NCI-H446 treated with DMSO at 0.1 percent for 48 hours (cell line): ENCODE measurements around the gene MPV17.
"Not testable (repeated sequence)": the region's sequence is repeated elsewhere in the genome, so short reads cannot be mapped to it uniquely, and the experiment has no call there.

Source experiments
- DNase-seq: peaks from one replicate; lab custom pipeline; 2025; lab: John Stamatoyannopoulos, UW

The MPV17 gene, protein sequence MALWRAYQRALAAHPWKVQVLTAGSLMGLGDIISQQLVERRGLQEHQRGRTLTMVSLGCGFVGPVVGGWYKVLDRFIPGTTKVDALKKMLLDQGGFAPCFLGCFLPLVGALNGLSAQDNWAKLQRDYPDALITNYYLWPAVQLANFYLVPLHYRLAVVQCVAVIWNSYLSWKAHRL

DNA sequence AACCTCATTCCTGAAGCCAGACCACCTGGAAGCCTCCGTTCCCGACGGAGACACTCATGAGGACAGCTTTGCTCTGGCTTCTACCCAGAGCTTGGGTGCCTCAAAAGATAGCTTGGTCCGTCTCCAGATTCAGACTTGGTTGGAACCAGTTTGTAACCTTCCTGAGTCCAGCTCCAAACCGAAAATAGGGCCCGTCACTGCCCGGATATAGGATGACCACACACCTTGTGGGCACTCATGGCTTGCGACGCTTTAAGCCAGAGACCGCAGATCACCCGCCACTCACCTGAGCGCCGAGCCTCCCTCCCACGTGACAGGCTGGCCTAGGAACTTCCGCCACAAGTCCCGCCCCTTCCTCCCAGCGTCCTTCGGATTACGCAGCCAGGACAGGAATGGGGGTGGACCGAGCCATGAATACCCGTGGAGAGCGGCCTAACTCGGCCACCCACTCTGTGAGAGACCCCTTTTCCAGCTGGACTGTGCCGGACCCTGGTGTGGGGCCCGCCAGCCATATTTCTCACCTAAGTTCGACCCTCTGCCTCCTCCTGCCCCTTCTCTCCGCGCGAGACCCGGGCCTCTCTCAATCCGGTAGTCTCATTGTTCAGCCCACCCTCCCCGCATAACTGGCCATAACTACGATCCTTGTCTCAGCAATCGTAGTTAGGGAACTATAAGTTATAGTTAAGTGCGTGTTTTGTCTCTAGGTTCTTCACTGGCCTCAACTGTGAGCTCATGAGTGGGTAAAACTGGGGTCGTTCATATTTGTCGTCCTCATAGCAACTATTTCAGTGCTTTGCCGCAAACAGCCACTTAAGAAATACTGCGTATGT is at the start of gene MPV17:
MPV17 (minus strand) TSS at position 332 of the 830 bp plus-strand sequence. CDS start 580 bp downstream, outside the sequence.
- DNase-seq = peak; percentile 78

DNA sequence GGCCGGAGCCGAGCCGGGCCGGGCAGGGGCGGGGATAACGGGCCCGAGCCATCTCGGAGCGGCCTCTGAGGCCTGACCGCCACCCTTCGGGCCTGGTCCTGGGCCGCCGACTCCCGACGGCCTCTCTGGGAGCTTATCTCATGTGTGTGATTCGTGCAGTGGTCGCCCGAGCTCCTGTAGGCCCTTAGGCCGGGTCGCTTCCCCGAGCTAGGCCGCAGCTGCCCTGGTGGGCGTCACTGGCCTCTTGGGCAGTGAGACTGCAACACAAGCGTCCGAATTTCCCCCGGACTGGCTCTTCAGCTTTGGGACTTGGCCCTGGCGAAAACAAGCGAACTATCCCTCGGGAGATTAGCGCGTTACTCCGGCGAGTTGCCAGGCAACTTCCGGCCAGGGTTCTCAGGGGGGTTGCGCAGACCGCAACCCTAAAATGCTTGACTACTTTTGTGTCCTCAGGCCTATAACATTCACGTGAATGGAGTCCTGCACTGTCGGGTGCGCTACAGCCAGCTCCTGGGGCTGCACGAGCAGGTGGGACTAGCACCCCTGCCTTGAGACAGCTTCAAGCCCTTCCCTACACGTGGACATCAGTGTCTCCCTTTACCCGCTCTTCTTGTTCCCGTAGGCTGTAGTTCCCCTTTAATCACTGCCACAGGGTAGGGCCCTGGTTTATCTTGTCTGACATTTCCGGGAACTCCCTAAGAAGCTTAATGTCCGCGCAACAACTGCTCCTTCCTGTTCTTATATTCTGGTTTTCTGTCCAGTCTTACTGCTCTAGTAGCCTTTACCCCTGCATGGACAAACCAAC is 48.1 kb upstream of the MPV17 start:
- no peak for DNase-seq

DNA sequence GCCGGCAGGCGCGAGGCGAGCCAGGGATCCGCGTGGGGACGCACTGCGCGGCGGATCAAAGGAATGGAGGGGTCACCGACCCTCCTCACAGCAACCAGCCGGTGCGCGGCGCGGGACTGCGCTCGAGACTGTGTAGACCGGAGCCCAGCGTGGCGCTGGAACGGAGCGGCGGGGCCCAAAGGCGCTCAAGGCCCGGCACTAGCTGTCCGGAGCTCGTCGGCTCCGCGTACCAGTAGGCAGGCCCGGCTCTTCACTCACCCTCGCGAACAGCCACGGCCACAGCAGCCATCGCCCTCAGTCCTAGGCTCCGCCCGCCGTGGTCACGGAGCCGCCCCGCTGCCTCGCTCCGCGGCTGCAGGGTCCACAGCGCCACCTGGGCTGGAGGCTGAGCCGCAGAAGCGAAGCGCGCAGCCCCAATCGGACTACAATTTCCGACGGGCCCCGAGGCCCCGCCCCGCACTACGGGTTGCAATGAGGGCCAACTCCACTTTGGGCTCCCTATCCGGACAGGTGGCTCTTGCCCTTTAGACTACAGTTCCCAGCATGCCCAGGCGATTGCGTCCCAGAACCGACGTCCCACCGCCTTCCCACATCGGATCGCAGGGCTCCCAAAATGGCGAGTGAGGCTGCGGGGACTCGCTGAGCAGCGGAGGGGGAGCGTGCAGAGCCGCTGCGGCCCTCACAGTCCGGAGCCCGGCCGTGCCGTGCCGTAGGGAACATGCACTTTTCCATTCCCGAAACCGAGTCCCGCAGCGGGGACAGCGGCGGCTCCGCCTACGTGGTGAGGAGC is 47.3 kb upstream of the MPV17 start, which contains the start of the genes EIF2B4 and SNX17:
EIF2B4 (minus strand) TSS at position 313 of the 790 bp plus-strand sequence; CDS start at position 289, 24 bp downstream.
SNX17 (plus strand) TSS at position 591 of the 790 bp plus-strand sequence; CDS start at position 719, 128 bp downstream.
- DNase-seq = peak; percentile 98

DNA sequence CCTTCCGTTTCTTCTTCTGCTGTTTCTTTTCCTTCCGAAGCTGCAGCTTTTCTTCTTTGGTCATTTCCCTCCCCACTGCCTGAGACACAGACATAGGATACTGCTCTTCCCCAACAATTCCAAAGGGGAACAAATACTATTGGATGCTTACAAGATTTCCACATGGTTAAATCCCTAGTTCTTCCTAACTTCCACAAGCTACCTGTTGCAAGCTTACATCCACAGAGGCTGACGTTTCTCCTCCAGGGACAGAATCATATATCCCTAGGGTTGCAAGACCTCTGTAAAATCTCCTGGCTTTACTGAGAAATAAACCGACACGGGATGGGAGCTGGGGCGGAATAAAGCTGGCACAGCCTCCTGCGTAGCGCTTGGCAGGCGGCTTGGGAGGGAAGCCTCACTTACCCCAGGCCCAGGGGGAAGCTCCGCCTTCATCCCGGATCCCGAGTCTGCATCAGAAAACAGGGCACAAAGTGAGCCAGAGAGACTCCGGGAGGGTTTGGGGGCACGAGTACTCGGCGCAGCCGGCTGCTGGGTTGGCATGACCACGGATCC is 46.7 kb upstream of the MPV17 start:
- DNase-seq = peak; percentile 28

DNA sequence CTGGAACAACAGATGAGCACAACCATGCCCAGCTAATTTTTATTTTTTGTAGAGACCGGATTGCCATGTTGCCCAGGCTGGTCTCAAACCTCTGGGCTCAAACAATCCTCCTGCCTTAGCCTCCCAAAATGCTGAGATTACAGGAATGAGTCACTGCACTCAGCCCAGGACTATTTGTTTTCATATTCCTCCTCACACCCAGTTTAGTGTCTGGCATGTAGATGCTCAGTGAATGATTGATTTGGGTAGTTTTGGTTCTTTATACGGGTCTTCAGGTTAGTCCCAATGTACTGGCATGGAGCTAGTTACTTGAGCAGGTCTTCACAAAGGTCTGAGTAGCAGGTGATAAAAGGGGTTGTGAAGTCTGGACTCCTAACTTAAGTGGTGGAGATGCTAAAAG is 41.0 kb upstream of the MPV17 start:
- DNase-seq = no peak

DNA sequence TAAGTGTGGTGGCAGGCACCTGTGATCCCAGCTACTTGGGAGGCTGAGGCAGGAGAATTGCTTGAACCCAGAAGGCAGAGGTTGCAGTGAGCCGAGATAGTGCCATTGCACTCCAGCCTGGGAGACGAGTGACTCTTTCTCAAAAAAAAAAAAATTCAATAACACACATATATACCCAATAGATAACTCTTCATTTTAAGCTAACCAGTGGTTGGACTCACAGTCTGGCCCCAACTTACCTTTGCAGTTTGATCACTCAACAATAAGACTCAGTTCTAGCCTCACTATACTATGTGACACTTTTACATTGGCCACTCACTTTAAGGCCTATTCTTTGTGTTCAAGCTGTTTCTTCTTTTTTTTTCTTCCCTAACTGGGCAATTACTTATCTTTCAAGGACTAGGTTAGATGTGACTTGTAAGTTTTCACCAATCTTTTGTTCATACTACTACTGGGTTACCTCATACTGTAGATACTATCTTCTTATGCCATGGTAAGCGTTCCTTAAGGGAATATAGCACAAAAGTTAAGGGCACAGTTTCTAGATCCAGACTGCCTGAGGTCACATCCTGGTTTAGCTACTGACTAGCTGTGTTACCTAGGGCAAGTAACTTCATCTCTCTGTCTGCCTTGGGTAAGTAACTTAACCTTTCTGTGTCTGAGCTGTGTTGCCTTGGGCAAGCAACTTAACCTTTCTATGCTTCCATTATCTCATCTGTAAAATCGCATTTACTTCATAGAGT is 40.0 kb upstream of the MPV17 start:
- no peak for DNase-seq

DNA sequence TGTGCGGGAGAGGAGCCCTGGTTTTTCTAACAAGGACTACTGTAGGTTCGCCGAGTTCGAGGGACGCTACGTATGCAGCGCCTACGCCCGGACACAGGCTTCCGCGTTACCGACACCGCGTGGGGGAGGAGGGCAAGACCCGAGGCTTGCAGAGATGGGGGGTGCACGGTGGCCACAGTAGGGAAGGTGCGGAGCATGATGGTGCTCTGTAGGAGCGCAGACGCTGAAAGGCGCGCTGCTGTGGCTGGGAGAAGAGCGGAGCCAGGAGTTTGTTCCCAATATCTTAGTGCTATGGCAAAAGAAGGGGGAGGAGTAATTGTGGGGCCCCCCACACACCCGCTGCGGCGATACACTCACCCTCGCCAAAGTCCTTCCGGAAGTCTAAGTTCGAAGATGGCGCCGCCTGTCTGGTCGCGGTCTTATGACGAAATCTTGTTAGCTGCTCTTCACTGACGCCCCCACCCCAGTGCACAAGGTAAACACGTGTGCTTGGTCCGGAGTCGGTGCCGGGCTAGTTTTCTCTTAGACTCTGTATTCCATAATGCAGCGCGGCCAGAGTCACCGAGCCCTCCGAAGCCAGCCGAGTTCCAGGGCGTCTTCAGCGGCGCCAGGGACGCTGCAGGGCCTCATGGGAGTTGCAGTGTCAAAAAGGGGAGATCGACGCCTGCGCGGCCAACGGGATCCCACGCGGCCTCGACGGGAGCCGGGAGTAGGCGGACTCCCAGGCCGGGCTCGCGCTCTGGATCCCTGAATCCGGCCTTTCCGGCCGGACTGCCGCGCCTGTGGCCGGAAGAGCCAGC is 33.7 kb upstream of the MPV17 start, which contains the start of gene GTF3C2:
GTF3C2 (minus strand) TSS at position 383 of the 800 bp plus-strand sequence. CDS start 13,210 bp downstream, outside the sequence.
- DNase-seq = peak; percentile 96

DNA sequence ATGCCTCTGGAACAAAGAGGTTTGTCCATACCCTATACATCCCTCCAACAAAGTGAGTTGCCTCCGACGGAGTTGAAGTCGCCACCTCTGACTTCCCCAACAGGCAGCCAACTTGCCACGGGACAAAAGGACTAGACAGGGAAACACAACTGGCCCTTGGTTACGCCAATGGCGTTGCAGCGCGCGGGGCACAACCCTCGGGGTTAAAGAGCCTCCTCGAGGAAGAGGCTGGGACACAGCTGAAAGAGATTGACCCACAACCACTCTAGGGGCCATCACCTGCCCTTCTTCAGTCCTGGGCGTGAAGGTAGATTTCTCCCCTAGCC is 33.1 kb upstream of the MPV17 start:
- no peak for DNase-seq

DNA sequence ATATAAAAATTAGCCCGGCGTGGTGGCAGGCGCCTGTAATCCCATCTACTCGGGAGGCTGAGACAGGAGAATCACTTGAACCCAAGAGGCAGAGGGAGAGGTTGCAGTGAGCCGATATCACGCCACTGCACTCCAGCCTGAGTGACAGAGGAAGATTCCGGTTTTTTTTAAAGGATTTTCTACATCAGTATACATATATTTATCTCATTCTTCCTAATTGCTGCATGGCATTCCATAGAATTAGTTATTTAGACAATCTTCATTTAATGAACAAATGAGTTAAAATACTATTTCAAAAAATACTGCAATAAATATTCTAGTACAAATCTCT is 31.7 kb upstream of the MPV17 start:
- DNase-seq = no peak

DNA sequence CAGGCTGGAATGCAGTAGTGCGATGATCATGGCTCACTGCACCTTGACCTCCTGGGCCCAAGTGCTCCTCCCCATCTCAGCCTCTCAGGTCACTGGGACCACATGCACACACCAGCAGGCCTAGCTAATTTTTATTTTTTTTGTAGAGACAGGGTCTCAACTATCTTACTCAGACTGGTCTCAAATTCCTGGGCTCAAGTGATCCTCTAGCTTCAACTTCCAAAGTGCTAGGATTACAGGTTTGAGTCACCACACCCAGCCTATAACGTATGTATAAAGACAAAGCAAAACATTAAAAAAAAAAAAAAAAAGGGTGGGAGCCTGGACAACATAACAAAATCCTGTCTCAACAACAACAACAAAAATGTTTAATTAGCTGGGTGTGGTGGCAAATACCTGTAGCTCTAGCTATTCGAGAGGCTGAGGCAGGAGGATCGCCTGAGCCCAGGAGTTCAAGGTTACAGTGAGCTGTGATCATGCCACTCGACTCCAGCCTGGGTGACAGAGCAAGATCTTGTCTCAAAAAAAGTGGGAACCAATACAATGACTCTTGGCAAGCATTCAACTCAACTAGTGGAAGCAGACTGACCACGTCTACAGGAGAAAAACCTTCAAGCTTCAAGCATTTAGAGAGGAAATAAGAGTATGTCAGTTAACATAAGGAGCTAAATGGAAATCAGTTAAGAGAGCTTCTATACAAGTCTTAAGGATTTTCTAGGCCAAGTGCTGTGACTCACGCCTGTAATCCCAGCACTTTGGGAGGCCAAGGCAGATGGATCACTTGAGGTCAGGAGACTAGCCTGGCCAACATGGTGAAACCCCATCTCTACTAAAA is 31.1 kb upstream of the MPV17 start:
- no peak for DNase-seq

DNA sequence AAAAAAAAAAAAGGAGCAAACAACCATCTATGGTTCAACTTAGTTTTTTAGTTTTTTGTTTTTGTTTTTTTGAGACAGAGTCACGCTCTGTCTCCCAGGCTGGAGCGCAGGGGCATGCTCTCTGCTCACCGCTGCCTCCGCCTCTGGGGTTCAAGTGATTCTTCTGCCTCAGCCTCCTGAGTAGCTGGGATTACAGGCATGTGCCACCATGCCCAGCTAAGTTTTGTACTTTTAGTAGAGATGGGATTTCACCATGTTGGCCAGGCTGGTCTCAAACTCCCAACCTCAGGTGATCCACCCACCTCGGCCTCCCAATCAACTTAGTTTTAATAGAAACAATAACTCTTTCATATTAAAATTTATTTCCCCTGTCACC is 30.5 kb upstream of the MPV17 start:
- DNase-seq = not testable (repeated sequence)

DNA sequence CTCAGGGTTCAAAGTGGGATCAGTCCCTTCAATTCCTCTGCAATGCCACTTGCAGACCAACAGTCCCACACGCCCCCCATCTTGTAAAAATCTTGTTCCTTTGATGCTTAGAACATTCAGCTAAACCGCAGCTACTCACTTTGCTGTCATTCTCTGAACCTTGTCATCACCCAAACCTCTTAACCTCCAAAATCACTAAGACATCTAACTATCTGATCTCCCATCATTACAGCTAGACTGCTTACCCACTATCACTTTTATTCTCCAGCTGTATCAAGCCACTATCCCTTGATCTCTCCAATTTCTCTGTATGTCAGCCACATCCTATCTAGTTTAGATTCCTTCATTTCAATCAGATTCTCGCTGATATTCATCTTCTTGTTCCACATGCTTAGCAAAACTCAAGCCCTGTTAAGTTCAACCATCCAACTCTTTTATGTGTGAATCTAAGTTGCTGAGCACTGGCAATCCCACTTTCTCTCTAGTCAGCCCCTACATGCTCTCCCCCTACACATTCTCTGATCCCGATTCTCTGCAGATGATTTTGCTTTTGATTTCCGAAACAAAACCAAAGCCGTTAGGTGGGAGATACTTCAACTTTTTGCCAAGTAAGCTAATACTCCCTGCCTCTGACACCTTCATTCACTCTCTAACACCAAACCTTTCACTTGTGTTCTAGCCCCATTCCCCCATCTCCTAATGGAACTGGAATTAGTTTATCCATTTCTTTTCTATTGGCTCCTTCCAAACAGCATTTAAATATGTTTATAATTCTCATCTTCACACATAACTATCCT is 29.1 kb upstream of the MPV17 start:
- DNase-seq = no peak

DNA sequence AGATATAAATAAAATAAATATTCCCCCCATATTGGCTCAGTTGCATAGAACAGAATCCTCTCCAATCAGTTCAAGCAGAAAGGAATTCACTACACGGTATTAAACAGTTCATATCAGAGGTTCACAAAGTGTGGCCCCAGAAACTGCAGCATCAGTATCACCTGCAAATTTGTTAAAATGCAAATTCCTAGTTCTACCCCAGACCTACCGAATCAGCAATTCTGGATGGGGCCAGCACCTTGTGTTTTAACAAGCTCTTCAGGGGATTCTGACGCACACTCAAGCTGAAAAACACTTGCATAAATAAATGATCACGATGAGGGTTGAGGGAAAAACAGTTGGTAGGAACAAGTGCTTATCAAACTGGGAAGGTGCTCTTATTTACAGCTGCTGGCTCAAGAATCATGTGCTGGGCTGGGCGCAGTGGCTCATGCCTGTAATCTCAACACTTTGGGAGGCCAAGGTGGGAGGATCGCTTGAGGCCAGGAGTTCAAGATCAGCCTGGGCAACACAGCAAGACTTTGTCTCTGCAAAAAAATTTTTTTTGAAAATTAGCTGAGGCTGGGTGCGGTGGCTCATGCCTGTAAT is 27.3 kb upstream of the MPV17 start:
- no peak for DNase-seq

DNA sequence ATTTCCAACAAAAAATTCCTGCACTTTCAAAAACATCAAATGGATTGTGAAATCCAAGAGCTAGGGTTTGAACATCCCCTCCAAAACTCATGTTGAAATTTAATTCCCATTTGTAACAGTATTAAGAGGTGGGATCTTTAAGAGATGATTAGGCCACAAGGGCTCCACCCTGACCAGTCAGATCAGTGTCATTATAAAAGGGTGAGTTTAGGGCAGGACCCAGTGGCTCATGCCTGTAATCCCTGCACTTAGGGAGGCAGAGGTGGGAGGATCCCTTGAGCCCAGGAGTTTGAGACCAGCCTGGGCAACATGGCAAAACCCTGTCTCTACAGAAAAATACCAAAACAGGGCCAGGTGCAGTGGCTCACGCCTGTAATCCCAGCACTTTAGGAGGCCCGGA is 24.7 kb upstream of the MPV17 start:
- DNase-seq = no peak

DNA sequence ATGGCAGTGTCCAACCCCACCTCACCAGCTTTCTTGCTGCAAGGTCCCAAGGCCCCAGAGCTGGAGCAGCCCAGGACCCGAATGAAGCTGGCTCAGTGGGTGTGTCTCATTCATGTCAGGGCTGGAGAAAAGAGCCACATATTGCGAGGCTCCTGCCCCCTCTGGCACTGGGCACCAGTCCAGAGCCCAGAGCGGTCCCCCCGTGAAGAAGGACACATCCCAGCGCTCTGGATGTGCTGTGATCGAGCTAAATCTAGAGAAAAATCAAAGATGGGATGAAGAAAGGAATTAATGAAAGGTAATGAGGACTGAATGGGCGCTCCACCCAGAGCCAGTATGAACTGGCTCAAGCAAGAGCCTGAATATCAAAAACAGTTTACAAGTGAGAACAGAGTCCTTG is 13.3 kb upstream of the MPV17 start:
- DNase-seq = no peak

DNA sequence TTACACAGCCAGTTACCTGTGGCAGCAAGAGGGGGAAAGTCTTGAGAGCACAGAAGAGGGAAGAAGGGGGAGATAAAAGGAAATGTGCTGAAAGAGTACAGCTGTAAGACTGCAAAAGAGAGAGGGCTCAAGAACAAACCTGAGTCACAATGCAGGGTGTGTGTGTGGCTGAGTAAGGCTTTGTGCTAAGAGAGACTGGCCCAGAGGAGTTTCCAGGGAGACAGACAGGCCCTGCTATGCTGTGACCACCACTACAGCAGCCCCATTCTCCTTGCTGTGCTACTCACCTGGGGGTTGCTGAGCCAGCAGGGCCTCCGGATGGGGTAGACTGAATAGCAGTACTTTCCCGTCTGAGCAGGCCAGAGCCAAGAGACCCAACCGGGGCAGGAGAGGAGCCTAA is 12.4 kb upstream of the MPV17 start:
- DNase-seq = no peak

DNA sequence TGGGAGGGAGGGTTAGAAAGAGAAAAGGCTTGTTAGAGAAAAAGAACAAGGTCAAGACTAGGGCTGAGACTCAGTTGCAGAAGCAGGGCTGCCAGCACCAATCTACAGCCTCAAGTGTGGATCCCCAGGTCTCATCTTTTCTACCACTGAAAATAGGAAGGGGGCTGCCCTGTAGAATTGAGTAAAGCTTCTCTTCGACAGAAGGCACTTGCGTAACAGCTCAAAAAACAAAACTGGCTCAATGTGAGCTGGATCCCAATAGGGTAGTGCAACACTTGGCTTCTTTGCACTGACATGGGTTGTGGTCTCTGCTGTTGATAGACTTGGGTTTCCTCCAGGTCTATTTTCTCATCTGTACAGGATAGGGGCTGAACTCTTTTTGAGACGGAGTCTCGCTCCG is 1.8 kb upstream of the MPV17 start:
- no peak for DNase-seq
